ES-I3 (cell line): ENCODE results near the gene ZNF280B.
"Not testable (repeated sequence)": the region's sequence is repeated elsewhere in the genome, so short reads cannot be mapped to it uniquely, and the experiment has no call there.

Experiments
- H3K36me3 ChIP-seq: 2 replicates; pipeline ENCODE4 v1.6.1; 2013; ENCODE audit warnings: mild to moderate bottlenecking, low read length, control low read depth, moderate library complexity; ENCODE audit not compliant: insufficient read depth
- H3K4me1 ChIP-seq: 2 replicates; pipeline ENCODE4 v1.6.1; 2013; ENCODE audit warnings: mild to moderate bottlenecking, control low read depth, low read length; ENCODE audit not compliant: insufficient read depth
- H3K9ac ChIP-seq: 2 replicates; pipeline ENCODE4 v1.6.1; 2013; ENCODE audit warnings: low read depth, mild to moderate bottlenecking, low read length, moderate library complexity
- H3K9me3 ChIP-seq: 2 replicates; pipeline ENCODE4 v1.6.1; 2013; ENCODE audit warnings: mild to moderate bottlenecking, low read length, moderate library complexity; ENCODE audit not compliant: control insufficient read depth, insufficient read depth

Gene ZNF280B

DNA sequence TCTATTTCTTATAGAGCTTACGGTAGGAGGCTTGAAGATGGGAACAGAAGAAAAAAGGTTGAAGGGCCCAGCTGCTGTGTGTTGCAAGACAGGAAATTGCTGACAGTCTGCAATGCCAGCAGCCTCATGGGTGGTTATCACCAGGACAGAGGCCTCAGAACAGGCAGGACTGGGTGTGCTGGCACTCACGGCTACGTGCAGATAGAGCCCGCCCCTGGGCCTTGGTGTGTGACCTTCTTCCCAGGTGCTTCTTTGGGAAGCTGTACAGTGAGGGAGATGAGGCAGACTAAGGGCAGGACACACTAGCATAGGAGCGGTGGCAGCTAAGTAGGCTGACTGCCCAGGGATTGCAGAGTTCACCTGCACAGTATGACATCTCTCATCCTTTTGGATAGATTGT lies 37.9 kb upstream of the ZNF280B start:
- H3K36me3 ChIP-seq = no peaks in the 10 kb centered on the region
- no peak overlapping the region for H3K9ac ChIP-seq
- H3K9me3 ChIP-seq = no peaks in the 10 kb centered on the region
- no peaks in the 10 kb centered on the region for H3K4me1 ChIP-seq

DNA sequence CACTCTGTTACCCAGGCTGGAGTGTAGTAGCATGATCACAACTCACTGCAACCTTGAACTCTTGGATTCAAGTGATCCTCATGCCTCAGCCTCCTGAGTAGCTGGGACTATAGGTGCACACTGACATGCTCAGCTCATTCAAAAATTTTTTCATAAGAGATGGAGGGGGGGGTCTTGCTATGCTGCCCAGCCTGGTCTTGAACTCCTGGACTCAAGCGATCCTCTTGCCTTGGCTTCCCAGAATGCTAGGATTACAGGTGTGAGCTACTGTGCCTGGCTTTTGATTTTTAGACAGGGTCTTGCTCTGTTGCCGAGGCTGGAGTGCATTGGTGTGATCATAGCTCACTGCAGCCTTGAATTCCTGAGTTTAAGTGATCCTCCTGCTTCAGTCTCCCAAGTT lies 36.5 kb upstream of the ZNF280B start:
- Histone ChIP-seq H3K4me1 (no peaks in the 10 kb centered on the region), H3K36me3 (no peaks in the 10 kb centered on the region), H3K9ac (no peak overlapping the region), H3K9me3 (no peaks in the 10 kb centered on the region)

GRCh38 chr22:22538226-22538989 lies 29.9 kb upstream of the ZNF280B start:
- H3K4me1 ChIP-seq = no peaks in the 10 kb centered on the region
- no peaks in the 10 kb centered on the region for H3K9me3 ChIP-seq
- H3K9ac ChIP-seq = no peak overlapping the region
- H3K36me3 ChIP-seq = no peaks in the 10 kb centered on the region

- Histone ChIP-seq H3K4me1 (no peaks in the 10 kb centered on the region), H3K9me3 (no peaks in the 10 kb centered on the region), H3K36me3 (no peaks in the 10 kb centered on the region), H3K9ac (no peak overlapping the region)
These were observed 28.4 kb upstream of the ZNF280B start for GRCh38 chr22:22536916-22537315.

GRCh38 chr22:22536515-22536914 lies 28.0 kb upstream of the ZNF280B start:
- Histone ChIP-seq H3K36me3 (no peaks in the 10 kb centered on the region), H3K9me3 (no peaks in the 10 kb centered on the region), H3K9ac (no peak overlapping the region), H3K4me1 (no peaks in the 10 kb centered on the region)

DNA sequence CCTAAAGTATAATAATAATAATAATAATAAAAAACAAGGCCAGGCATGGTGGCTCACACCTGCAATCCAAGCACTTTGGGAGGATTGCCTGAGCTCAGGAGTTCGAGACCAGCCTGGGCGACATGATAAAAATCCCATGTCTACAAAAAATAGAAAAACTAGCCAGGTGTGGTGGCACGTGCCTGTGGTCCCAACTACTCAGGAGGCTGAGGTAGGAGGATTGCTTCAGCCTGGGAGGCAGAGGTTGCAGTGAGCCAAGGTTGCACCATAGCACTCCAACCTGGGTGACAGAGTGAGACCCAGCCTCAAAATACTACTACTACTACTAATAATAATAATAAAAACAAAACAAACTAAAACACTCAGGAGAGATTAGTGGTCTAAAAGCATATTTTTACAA lies 27.1 kb upstream of the ZNF280B start:
- Histone ChIP-seq H3K36me3 (no peaks in the 10 kb centered on the region), H3K9ac (no peak overlapping the region), H3K4me1 (no peaks in the 10 kb centered on the region), H3K9me3 (no peaks in the 10 kb centered on the region)

- no peaks in the 10 kb centered on the region for H3K36me3 ChIP-seq
- H3K9ac ChIP-seq = no peak overlapping the region
- H3K4me1 ChIP-seq = no peaks in the 10 kb centered on the region
- H3K9me3 ChIP-seq = no peaks in the 10 kb centered on the region
These were observed 26.3 kb upstream of the ZNF280B start for GRCh38 chr22:22534604-22535415.

GRCh38 chr22:22533863-22534262 lies 25.3 kb upstream of the ZNF280B start:
- H3K4me1 ChIP-seq = no peaks in the 10 kb centered on the region
- H3K36me3 ChIP-seq = no peaks in the 10 kb centered on the region
- no peak overlapping the region for H3K9ac ChIP-seq
- no peaks in the 10 kb centered on the region for H3K9me3 ChIP-seq

GRCh38 chr22:22533417-22533816 lies 24.9 kb upstream of the ZNF280B start:
- Histone ChIP-seq H3K4me1 (no peaks in the 10 kb centered on the region), H3K9me3 (no peaks in the 10 kb centered on the region), H3K36me3 (no peaks in the 10 kb centered on the region), H3K9ac (no peak overlapping the region)

- H3K4me1 ChIP-seq = not testable (repeated sequence)
These were observed 24.1 kb upstream of the ZNF280B start for GRCh38 chr22:22532547-22533071.

GRCh38 chr22:22531770-22532546 lies 23.4 kb upstream of the ZNF280B start:
- H3K9me3 ChIP-seq = no peaks in the 10 kb centered on the region
- no peaks in the 10 kb centered on the region for H3K4me1 ChIP-seq
- no peak overlapping the region for H3K9ac ChIP-seq
- H3K36me3 ChIP-seq = no peaks in the 10 kb centered on the region

More at GRCh38 chr22:22532547-22533071, 24.1 kb upstream of the ZNF280B start:
- H3K36me3 ChIP-seq, H3K9me3 ChIP-seq, H3K9ac ChIP-seq: not testable (repeated sequence)

DNA sequence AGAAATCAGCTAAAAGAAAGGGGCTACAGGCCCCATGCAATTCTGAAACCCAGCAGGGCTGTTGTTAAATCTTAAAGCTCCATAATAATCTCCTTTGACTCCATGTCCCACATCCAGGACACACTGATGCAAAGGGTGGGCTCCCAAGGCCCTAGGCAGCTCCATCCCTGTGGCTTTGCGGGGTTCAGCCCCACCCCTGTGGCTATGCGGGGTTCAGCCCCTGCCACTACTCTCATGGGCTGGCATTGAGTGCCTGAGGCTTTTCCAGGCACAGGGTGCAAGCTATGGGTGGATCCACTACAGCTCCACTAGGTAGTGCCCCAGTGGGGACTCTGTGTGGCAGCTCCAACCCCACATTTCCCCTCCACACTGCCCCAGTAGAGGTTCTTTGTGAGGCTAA lies 20.2 kb upstream of the ZNF280B start:
- no peaks in the 10 kb centered on the region for H3K4me1 ChIP-seq
- H3K9ac ChIP-seq = no peak overlapping the region
- H3K36me3 ChIP-seq = no peaks in the 10 kb centered on the region
- no peaks in the 10 kb centered on the region for H3K9me3 ChIP-seq

DNA sequence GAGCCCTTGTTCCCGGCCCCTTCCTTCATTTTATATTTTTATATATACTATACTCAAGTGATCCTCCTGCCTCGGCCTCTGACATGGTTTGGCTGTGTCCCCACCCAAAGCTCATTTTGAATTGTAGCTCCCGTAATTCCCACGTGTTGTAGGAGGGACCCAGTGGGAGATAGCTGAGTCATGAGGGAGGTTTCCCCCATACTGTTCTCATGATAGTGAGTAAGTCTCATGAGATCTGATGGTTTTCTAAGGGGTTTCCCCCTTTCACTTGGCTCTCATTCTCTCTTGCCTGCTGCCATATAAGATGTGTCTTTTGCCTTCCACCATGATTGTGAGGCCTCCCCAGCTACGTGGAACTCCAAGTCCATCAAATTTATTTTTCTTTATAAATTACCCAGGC lies 18.8 kb upstream of the ZNF280B start:
- Histone ChIP-seq H3K4me1 (no peaks in the 10 kb centered on the region), H3K9me3 (no peaks in the 10 kb centered on the region), H3K36me3 (no peaks in the 10 kb centered on the region), H3K9ac (no peak overlapping the region)

DNA sequence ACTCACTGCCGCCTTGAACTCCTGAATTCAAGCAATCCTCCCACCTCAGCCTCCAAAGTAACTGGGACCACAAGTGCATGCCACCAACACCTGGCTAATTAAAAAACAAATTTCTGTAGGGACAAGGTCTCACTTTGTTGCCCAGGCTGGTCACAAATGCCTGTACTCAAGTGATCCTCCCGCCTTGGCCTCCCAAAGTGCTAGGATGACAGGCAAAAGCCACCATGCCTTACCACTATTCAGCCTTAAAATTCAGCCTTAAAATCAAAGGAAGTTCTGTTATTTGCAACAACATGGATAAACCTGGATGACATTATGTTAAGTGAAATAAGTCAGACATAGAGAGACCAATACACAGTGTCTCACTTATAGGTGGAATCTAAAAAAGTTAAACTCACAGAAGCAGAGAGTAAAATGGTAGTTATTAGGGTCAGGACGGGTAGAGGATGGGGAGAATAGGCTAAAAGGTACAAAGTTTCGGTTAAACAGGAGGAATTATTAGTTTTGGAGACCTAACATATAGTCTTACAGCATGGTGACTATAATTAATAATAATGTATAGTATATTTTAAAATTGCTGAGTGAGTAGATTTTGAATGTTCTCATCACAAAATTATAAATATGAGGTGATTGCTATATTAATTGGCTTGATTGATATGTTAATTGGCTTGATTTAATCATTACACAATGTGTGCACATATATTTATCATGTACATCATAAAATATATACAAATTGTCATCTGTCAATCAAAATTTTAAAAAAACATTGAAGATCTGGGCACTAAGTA lies 17.8 kb upstream of the ZNF280B start:
- H3K4me1 ChIP-seq = no peaks in the 10 kb centered on the region
- H3K9ac ChIP-seq = no peak overlapping the region
- H3K9me3 ChIP-seq = no peaks in the 10 kb centered on the region
- H3K36me3 ChIP-seq = no peaks in the 10 kb centered on the region
